GM12878 (cell line): Measurements from ENCODE around the gene COL23A1. TPM values are rescaled to one million over a fixed set of nuclear protein-coding genes. Genes with fewer than 3 reads are reported as not detected.

Experiments used
- ATAC-seq: fragments of 200-7000 bp; cut with Tn5 transposase; 3 replicates; pipeline ENCODE4 v1.9.1; 2020; ENCODE audit warnings: mild to moderate bottlenecking, moderate library complexity
- BruUV-seq: library from RNA; stranded (reverse); fragments of 400-500 nt; replicated peaks from 2 replicates; lab custom pipeline; 2021; lab: Mats Ljungman, UMichigan
- CTCF ChIA-PET: fragments of 300-600 bp; sonication (Branson Sonifier 250); formaldehyde crosslinking; extraction: SDS; loops from one replicate; lab custom pipeline; 2021; ENCODE audit warnings: inconsistent platforms; lab: Yijun Ruan, JAX
- POLR2A ChIA-PET: fragments of 350-600 bp; formaldehyde crosslinking; extraction: SDS; loops from one replicate; lab custom pipeline; 2021; ENCODE audit warnings: inconsistent platforms; lab: Charles Lee
- RAD21 ChIA-PET: fragments of 300-600 bp; sonication (Branson Sonifier 250); formaldehyde crosslinking; loops from one replicate; lab custom pipeline; 2023; ENCODE audit warnings: antibody characterized with exemption; ENCODE audit not compliant: unreplicated experiment; lab: Charles Lee
- SMC1A ChIA-PET: fragments of 300-600 bp; sonication (Branson Sonifier 250); formaldehyde crosslinking; loops from one replicate; lab custom pipeline; 2023; ENCODE audit not compliant: unreplicated experiment, uncharacterized antibody; lab: Charles Lee
- DNase-seq: peaks from one replicate; pipeline ENCODE4 v3.0.0-alpha.2; 2011; ENCODE audit warnings: low read depth, low spot score
- FAIRE-seq: peaks from 3 replicates; lab custom pipeline; 2011; peaks lifted over from hg19 to GRCh38; lab: Jason Lieb, UNC
- H2AFZ ChIP-seq: 2 replicates; pipeline ENCODE4 v1.6.0; 2011; ENCODE audit warnings: low read depth, low read length, control low read depth; ENCODE audit not compliant: control insufficient read depth
- H3K27ac ChIP-seq: 2 replicates; pipeline ENCODE4 v1.5.1; 2011; ENCODE audit warnings: control low read depth; ENCODE audit not compliant: control insufficient read depth, insufficient read depth
- H3K27me3 ChIP-seq, 2 experiments: replicated peaks in 1 of 2; 2 replicates each; pipeline versions ENCODE4 v1.6.0 to v1.6.1; 2011; ENCODE audit warnings: low read length in 1 of 2; ENCODE audit not compliant: control insufficient read depth in 2 of 2, insufficient read depth in 2 of 2
- H3K36me3 ChIP-seq, 2 experiments: 2 replicates each; pipeline ENCODE4 v1.5.1; 2011; ENCODE audit warnings: low read length in 1 of 2; ENCODE audit not compliant: control insufficient read depth in 2 of 2, insufficient read depth in 2 of 2
- H3K4me1 ChIP-seq: 2 replicates; pipeline ENCODE4 v1.6.1; 2011; ENCODE audit warnings: mild to moderate bottlenecking, low read length, moderate library complexity, mixed read lengths; ENCODE audit not compliant: control insufficient read depth, insufficient read depth
- H3K4me2 ChIP-seq: 2 replicates; pipeline ENCODE4 v1.6.0; 2011; ENCODE audit warnings: control low read depth; ENCODE audit not compliant: control insufficient read depth, insufficient read depth
- H3K4me3 ChIP-seq: fragments of 200-600 bp; sonication (generic); 2 replicates; pipeline ENCODE4 v1.5.1; 2016
- H3K79me2 ChIP-seq: 2 replicates; pipeline ENCODE4 v1.6.0; 2011; ENCODE audit warnings: low read length; ENCODE audit not compliant: control insufficient read depth, insufficient read depth
- H3K9ac ChIP-seq: 2 replicates; pipeline ENCODE4 v1.8.0; 2011; ENCODE audit warnings: low read length, control low read depth, mixed read lengths; ENCODE audit not compliant: control insufficient read depth, insufficient read depth
- H3K9me3 ChIP-seq: replicated peaks from 3 replicates; pipeline ENCODE4 v1.5.1; 2011; ENCODE audit warnings: mild to moderate bottlenecking, low read length; ENCODE audit not compliant: control insufficient read depth, insufficient read depth
- H4K20me1 ChIP-seq: 2 replicates; pipeline ENCODE4 v1.6.0; 2011; ENCODE audit not compliant: control insufficient read depth, insufficient read depth
- BCL3 ChIP-seq: IDR thresholded peaks from 2 replicates; pipeline ENCODE4 v1.6.1; 2011; ENCODE audit warnings: borderline replicate concordance, low read depth, mild to moderate bottlenecking, moderate library complexity, low read length; ENCODE audit not compliant: insufficient read depth, poor library complexity, severe bottlenecking
- CTCF ChIP-seq, 3 experiments: IDR thresholded peaks in 2 of 3; conservative IDR thresholded peaks in 1 of 3; 2 replicates each; pipeline ENCODE4 v1.5.1; 2011; ENCODE audit warnings: low read depth in 3 of 3, low read length in 3 of 3, mild to moderate bottlenecking in 3 of 3, control low read depth in 2 of 3, moderate library complexity in 2 of 3, inconsistent platforms in 1 of 3, mixed read lengths in 1 of 3; ENCODE audit not compliant: control insufficient read depth in 2 of 3, insufficient read depth in 1 of 3; ENCODE audit errors: extremely low read depth in 1 of 3
- ESRRA ChIP-seq: IDR thresholded peaks from 2 replicates; pipeline ENCODE4 v1.6.1; 2012; ENCODE audit warnings: mild to moderate bottlenecking, low read length, improper control_type of control experiment
- EZH2 ChIP-seq: IDR thresholded peaks from 2 replicates; pipeline ENCODE4 v1.6.1; 2012; ENCODE audit warnings: low read depth, mild to moderate bottlenecking, control low read depth, inconsistent platforms, low read length, borderline replicate concordance; ENCODE audit not compliant: control insufficient read depth
- HDAC6 ChIP-seq: fragments of 200-600 bp; sonication (generic); IDR thresholded peaks from one replicate; pipeline ENCODE4 v1.8.0; 2017; ENCODE audit warnings: antibody characterized with exemption; ENCODE audit not compliant: unreplicated experiment
- IKZF1 ChIP-seq: fragments of 450-650 bp; conservative IDR thresholded peaks from 2 replicates; pipeline ENCODE4 v1.6.1; 2017; ENCODE audit warnings: antibody characterized with exemption, mild to moderate bottlenecking
- POLR2A ChIP-seq: IDR thresholded peaks from 2 replicates; pipeline ENCODE4 v1.6.1; 2011; ENCODE audit warnings: low read depth, mild to moderate bottlenecking, low read length
- RAD21 ChIP-seq: IDR thresholded peaks from 2 replicates; pipeline ENCODE4 v1.6.1; 2011; ENCODE audit warnings: mild to moderate bottlenecking, low read depth, low read length, moderate library complexity; ENCODE audit not compliant: insufficient read depth
- SMAD5 ChIP-seq: IDR thresholded peaks from 2 replicates; pipeline ENCODE4 v1.6.1; 2016; ENCODE audit warnings: antibody characterized with exemption, low read depth
- SMC3 ChIP-seq: IDR thresholded peaks from 2 replicates; pipeline ENCODE4 v1.6.1; 2011; ENCODE audit warnings: low read length, improper control_type of control experiment, borderline replicate concordance
- SREBF1 ChIP-seq: IDR thresholded peaks from 2 replicates; pipeline ENCODE4 v1.6.1; 2012; ENCODE audit warnings: mild to moderate bottlenecking, low read length
- SRF ChIP-seq, 2 experiments: IDR thresholded peaks; 2 replicates each; pipeline ENCODE4 v1.6.1; 2011; ENCODE audit warnings: low read depth in 2 of 2, low read length in 2 of 2, mild to moderate bottlenecking in 1 of 2, moderate library complexity in 1 of 2
- TBL1XR1 ChIP-seq: IDR thresholded peaks from 2 replicates; pipeline ENCODE4 v1.6.1; 2012; ENCODE audit warnings: low read depth, low read length, improper control_type of control experiment
- ZNF207 ChIP-seq: fragments of 450-650 bp; IDR thresholded peaks from 2 replicates; pipeline ENCODE4 v1.6.1; 2014; ENCODE audit warnings: antibody characterized with exemption, mild to moderate bottlenecking, borderline replicate concordance
- WGBS: methylation state at CpG from one replicate; pipeline ENCODE4 v1.1.6; 2016; ENCODE audit warnings: low lambda C conversion rate; ENCODE audit not compliant: insufficient replicate concordance, insufficient coverage; ENCODE audit errors: missing lambda C conversion rate; 5-methylcytosine and 5-hydroxymethylcytosine counted together
- in situ Hi-C: fragments of 300-500 bp; cut with MboI; formaldehyde crosslinking; loops from 9 replicates; pipeline ENCODE4 v1.14.3; 2018; ENCODE audit warnings: mixed read lengths
- intact Hi-C: fragments of 100-400 bp; cut with micrococcal nuclease; formaldehyde crosslinking; loops from one replicate; pipeline ENCODE4 v1.14.2; 2022; ENCODE audit not compliant: unreplicated experiment
- polyA plus RNA-seq, 11 experiments: library from polyadenylated mRNA; depleted of rRNA in 4 of 11; unstranded in 6 of 11; stranded (reverse) in 5 of 11; fragments of >200 nt; fragmentation: Nextera tagmentation in 4 of 11; fragmentation: Illumina TruSeq in 1 of 11; extraction: Ambion mirVana in 4 of 11; extraction: Trizol in 1 of 11; gene quantifications; 1 replicate in 1 of 11; 2 replicates in 10 of 11; pipeline versions ENCODE4 v1.2.1 to v1.2.3, GENCODE V29; 2011 to 2016; ENCODE audit warnings: inconsistent platforms in 2 of 11, missing spikeins in 2 of 11, low read depth in 1 of 11
- total RNA-seq, 4 experiments: library from RNA; depleted of rRNA in 3 of 4; stranded (reverse); fragments of >200 nt in 3 of 4; fragmentation: Illumina TruSeq in 1 of 4; extraction: Trizol in 1 of 4; gene quantifications; 2 replicates each; pipeline versions ENCODE4 v1.2.1 to v1.2.3, GENCODE V29; 2013 to 2021

Gene COL23A1
- total and polyA plus RNA-seq, 10 of the 15 experiments (the other 5 are each of a cell fraction or from before 2014, with no cell fraction given), result 0.03 to 0.83 (median 0.09) TPM; not detected in 5

GRCh38 chr5:178284996-178285395, 305.2 kb downstream of the COL23A1 start:
- CTCF ChIA-PET, result no interaction called here

GRCh38 chr5:178284093-178284675, 306.0 kb downstream of the COL23A1 start:
- in situ Hi-C loops, result no loop called here
- RAD21 ChIA-PET, result interaction anchor here (0.6 kb wide), 1 partner anchor 177 kb away, joined by 3 read pairs; no protein-coding TSS in a partner anchor
- no TSS peak for BruUV-seq

More at GRCh38 chr5:178284996-178285395, 305.2 kb downstream of the COL23A1 start:
- H3K36me3 ChIP-seq, result no peaks in the 10 kb centered on the region
- SMC1A ChIA-PET, result interaction anchor here (1.0 kb wide), 1 partner anchor 267 kb away, joined by 3 read pairs; no protein-coding TSS in a partner anchor
- H3K4me1 ChIP-seq, result no peaks in the 10 kb centered on the region
- in situ Hi-C loops (no loop called here), intact Hi-C loops (loop anchor here (5.0 to 10.0 kb wide), 4 partner anchors 37 to 450 kb away; partner anchors contain the start of gene ZNF354A)
- H2AFZ ChIP-seq, result no peak overlapping the region
- no peaks in the 10 kb centered on the region for H3K79me2 ChIP-seq
- ATAC-seq (no peak), FAIRE-seq (no peak), DNase-seq (no peak)
- H4K20me1 ChIP-seq, result no peaks in the 10 kb centered on the region
- no peak overlapping the region for H3K9ac ChIP-seq
- RAD21 ChIA-PET, result interaction anchor here (0.6 kb wide), 1 partner anchor 176 kb away, joined by 3 read pairs; no protein-coding TSS in a partner anchor
- H3K27me3 ChIP-seq, result no peaks in the 10 kb centered on the region; a peak in 2 of 4 replicates
- no TSS peak for BruUV-seq
- peaks cover 4% of the 10 kb centered on the region; the same call in 2 of the 3 replicates for H3K9me3 ChIP-seq
- WGBS, result 70% methylated on average over 7 of the region's 7 CpGs
- no peak overlapping the region for H3K4me3 ChIP-seq
- no peak overlapping the region for H3K27ac ChIP-seq
- POLR2A ChIA-PET, result no interaction called here
- H3K4me2 ChIP-seq, result no peak overlapping the region
- TF ChIP-seq HDAC6, result no peak
- no peak for TF ChIP-seq EZH2
- no peak for TF ChIP-seq ESRRA

More at GRCh38 chr5:178284093-178284675, 306.0 kb downstream of the COL23A1 start:
- Histone ChIP-seq H3K4me2 (no peak overlapping the region), H3K9me3 (peaks cover 4% of the 10 kb centered on the region; the same call in 2 of the 3 replicates), H3K27ac (no peak overlapping the region), H3K36me3 (no peaks in the 10 kb centered on the region), H3K4me3 (no peak overlapping the region)
- FAIRE-seq, result no peak
- POLR2A ChIA-PET, result no interaction called here
- ATAC-seq, result no peak
- TF ChIP-seq SREBF1, result no peak
- no peak for TF ChIP-seq IKZF1
- TF ChIP-seq ZNF207, result no peak
- no peak for TF ChIP-seq TBL1XR1
- no peak for TF ChIP-seq POLR2A
- peak; percentile 15 to 70 (median 62); a peak in 5 of 6 replicates for TF ChIP-seq CTCF (IDR thresholded peaks at IDR 0.05 in 2 of 3, conservative IDR thresholded peaks at IDR 0.05 in 1 of 3; ENCODE audit: control insufficient read depth in 2 of 3, extremely low read depth in 1 of 3, insufficient read depth in 1 of 3, low read depth in 3 of 3, low read length in 3 of 3)
- TF ChIP-seq SRF (IDR thresholded peaks at IDR 0.05; ENCODE audit: low read depth in 2 of 2, low read length in 2 of 2), result no peak
- TF ChIP-seq RAD21, result 0 out of 2 replicates have a peak, but pooled peaks have one; percentile 25
- no peak for TF ChIP-seq SMAD5
- TF ChIP-seq BCL3, result no peak
- TF ChIP-seq SMC3, result peak; percentile 19; the same call in 1 of the 2 replicates
- TF ChIP-seq, all 136 proteins: peak for 3
- intact Hi-C loops, result loop anchor here (5.0 to 10.0 kb wide), 4 partner anchors 38 to 451 kb away; partner anchors contain the start of gene ZNF354A
- DNase-seq, result no peak
- no peaks in the 10 kb centered on the region for H3K79me2 ChIP-seq
- CTCF ChIA-PET, result interaction anchor here (1.0 to 2.9 kb wide), 3 partner anchors 267 to 557 kb away, joined by 3 to 15 read pairs (median 5); no protein-coding TSS in a partner anchor
- H2AFZ ChIP-seq, result no peak overlapping the region
- no peaks in the 10 kb centered on the region for H3K4me1 ChIP-seq
- H4K20me1 ChIP-seq, result no peaks in the 10 kb centered on the region
- no peak overlapping the region for H3K9ac ChIP-seq
- no peaks in the 10 kb centered on the region; a peak in 2 of 4 replicates for H3K27me3 ChIP-seq
- WGBS, result 7% methylated on average over 3 of the region's 3 CpGs
- SMC1A ChIA-PET, result interaction anchor here (0.7 to 1.1 kb wide), 2 partner anchors 268 to 531 kb away, joined by 3 read pairs; no protein-coding TSS in a partner anchor
